Left lung (tissue), 10 donors: ENCODE data around the gene HEXA. TPM values are rescaled to one million over a fixed set of nuclear protein-coding genes. Genes with fewer than 3 reads are reported as not detected.

Source experiments
- ATAC-seq: fragments of 200-7000 bp; cut with Tn5 transposase; one replicate; pipeline ENCODE4 v1.9.1; 2020; ENCODE audit warnings: moderate library complexity
- DNase-seq, 4 donors: peaks; one replicate each; pipeline ENCODE4 v3.0.0-alpha.2; 2013 to 2020
- H3K27ac ChIP-seq, 2 donors: fragments of 200-600 bp; sonication (generic) in 1 of 2; one replicate each; pipeline versions ENCODE4 v1.5.0 to v1.8.0; 2020 to 2021
- H3K27me3 ChIP-seq, 2 donors: fragments of 200-600 bp; sonication (generic) in 1 of 2; one replicate each; pipeline versions ENCODE4 v1.5.0 to v1.8.0; 2020 to 2021
- H3K36me3 ChIP-seq, 2 donors: fragments of 200-600 bp; sonication (generic) in 1 of 2; one replicate each; pipeline versions ENCODE4 v1.5.0 to v1.8.0; 2020 to 2021
- H3K4me1 ChIP-seq, 2 donors: fragments of 200-600 bp; one replicate each; pipeline ENCODE4 v1.8.0; 2021
- H3K4me3 ChIP-seq, 2 donors: fragments of 200-600 bp; sonication (generic) in 1 of 2; one replicate each; pipeline versions ENCODE4 v1.5.0 to v1.8.0; 2020 to 2021; ENCODE audit warnings: mild to moderate bottlenecking in 1 of 2
- H3K9me3 ChIP-seq, 2 donors: fragments of 200-600 bp; sonication (generic) in 1 of 2; one replicate each; pipeline versions ENCODE4 v1.5.0 to v1.8.0; 2020 to 2021
- CTCF ChIP-seq, 2 donors: fragments of 200-600 bp; sonication (generic) in 1 of 2; IDR thresholded peaks; one replicate each; pipeline versions ENCODE4 v1.5.0 to v1.8.0; 2021; ENCODE audit warnings: antibody characterized with exemption in 2 of 2
- intact Hi-C, 2 donors: fragments of 100-400 bp; cut with DNase I; formaldehyde crosslinking; loops; one replicate each; pipeline versions ENCODE4 v1.11.2 to v1.14.2; 2022
- polyA plus RNA-seq, 6 donors: library from polyadenylated mRNA; unstranded; fragments of 120-200 nt; gene quantifications; one replicate each; pipeline ENCODE4 v1.2.1, GENCODE V29; 2013; ENCODE audit not compliant: insufficient read length in 6 of 6
- total RNA-seq, 2 donors: library from RNA; stranded (reverse); fragmentation: NEBNext Ultra II Directional; extraction: Animal tissue kit (Norgen Biotek cat#: 25700); gene quantifications; one replicate each; pipeline ENCODE4 v1.2.1, GENCODE V29; 2021
- donor health status: DM: no; HTN: yes; CAD: no.
- donor health status: DM: no; HTN: no; CAD: no.

HEXA gene
- total and polyA plus RNA-seq, 8 donors, result 74.0 to 193 (median 90.3) TPM

DNA sequence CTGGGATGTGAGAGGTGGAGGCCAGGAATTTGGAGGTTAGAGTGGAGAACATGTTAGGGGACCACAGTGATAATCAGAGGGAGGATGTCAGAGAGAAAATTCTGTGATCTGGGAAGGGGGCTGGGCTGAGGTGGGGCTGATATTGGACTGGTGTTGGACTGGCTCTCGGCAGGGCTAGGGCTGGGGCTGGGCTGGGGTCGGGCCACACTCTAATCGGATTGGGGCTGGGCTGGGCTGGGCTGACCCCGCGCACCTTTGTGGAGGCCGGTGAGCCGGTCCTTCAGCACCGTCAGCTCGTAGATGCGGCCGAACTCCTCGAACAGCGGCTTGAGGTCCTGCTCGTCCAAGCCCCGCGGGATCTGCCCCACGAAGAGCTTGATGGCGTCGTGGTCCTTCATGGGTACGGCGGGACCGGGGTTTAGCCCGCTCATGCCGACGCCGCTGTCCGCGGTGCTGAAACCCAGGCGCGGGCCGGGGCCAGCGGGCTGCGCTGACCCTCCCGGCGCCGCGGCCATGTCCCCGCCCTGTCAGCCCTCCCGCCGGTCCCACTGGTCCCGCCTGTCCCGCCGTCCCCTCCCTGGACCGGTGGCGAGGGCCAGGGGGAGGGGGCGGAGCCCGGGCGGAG, 56.3 kb downstream of the HEXA start:
- H3K4me1 ChIP-seq, result peaks cover 0 to 12% of the 10 kb centered on the region in 2 donors
- H3K9me3 ChIP-seq, result peaks cover 0 to 7% of the 10 kb centered on the region in 2 donors
- TF ChIP-seq CTCF (IDR thresholded peaks at IDR 0.05), result no peak
- no peaks in the 10 kb centered on the region for H3K36me3 ChIP-seq
- no peaks in the 10 kb centered on the region for H3K27me3 ChIP-seq
- DNase-seq (peak; percentile 68 to 95 (median 82)), ATAC-seq (peak; percentile 96)
- no peak overlapping the region for H3K27ac ChIP-seq
- H3K4me3 ChIP-seq, result peak overlapping the region; percentile 35 to 71
- intact Hi-C loops, result no loop called here

DNA sequence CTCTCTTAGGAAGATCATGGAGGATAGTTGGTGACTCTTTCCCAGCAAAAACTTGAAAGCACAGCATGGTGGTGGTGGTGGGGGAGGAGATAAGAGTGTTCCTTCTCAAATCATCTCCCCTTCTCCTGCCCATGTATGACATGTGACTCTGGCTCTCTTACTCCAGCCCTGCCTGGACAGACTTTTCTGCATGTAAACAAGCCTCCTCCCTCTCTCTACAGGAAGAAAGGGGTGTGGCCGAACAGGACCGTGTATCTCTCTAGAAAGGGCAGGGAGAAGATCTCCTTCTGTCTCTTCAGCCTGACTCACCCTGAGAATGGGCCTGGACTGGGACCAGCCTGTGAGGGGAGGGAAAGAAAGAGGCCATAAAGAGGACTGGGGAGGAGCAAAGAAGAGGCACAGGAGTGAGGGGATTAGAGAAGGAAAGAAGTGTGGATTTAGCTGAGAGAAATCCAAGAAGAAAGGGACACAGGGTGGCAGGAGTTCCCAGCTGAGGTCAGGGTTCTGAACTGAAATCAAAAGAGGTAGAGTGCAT, 57.3 kb downstream of the HEXA start:
- no peak overlapping the region for H3K4me3 ChIP-seq
- no peak overlapping the region for H3K27ac ChIP-seq
- no peaks in the 10 kb centered on the region for H3K27me3 ChIP-seq
- TF ChIP-seq CTCF (IDR thresholded peaks at IDR 0.05), result no peak
- ATAC-seq, result no peak
- no peaks in the 10 kb centered on the region for H3K36me3 ChIP-seq
- H3K4me1 ChIP-seq, result peaks cover 0 to 12% of the 10 kb centered on the region in 2 donors
- DNase-seq, result no peak
- intact Hi-C loops, result no loop called here
- peaks cover 0 to under 1% of the 10 kb centered on the region in 2 donors for H3K9me3 ChIP-seq

GRCh38 chr15:72315706-72316370, 60.0 kb downstream of the HEXA start:
- ATAC-seq, result no peak
- intact Hi-C loops, result no loop called here
- Histone ChIP-seq H3K4me3 (no peak overlapping the region), H3K4me1 (peaks cover 0 to 11% of the 10 kb centered on the region in 2 donors), H3K36me3 (no peaks in the 10 kb centered on the region), H3K27me3 (no peaks in the 10 kb centered on the region), H3K9me3 (no peaks in the 10 kb centered on the region), H3K27ac (no peak overlapping the region)
- TF ChIP-seq CTCF (IDR thresholded peaks at IDR 0.05), result no peak
- DNase-seq, result peak in 1 of 4 donors; percentile 16

DNA sequence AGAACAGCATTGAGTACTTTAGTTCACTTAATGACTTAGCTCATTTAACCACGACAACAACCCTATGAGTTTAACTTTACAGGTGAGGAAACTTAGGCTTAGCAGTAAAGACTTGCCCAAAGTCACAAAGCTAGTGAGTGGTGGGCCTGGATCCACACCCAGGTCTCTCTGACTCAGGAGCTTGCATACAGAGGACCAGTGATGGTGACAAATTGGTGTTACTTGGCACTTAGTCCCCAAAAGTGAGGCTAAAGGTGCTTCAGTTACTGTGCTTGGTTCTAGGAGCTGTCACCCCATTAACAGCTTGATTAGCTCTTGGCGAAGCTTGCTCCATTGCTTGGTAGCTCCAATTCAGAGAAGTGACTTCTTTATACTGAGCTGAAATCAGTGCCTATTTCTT, 61.9 kb downstream of the HEXA start:
- DNase-seq (no peak), ATAC-seq (no peak)
- Histone ChIP-seq H3K27me3 (no peaks in the 10 kb centered on the region), H3K36me3 (no peaks in the 10 kb centered on the region), H3K9me3 (no peaks in the 10 kb centered on the region), H3K4me1 (no peaks in the 10 kb centered on the region), H3K27ac (no peak overlapping the region), H3K4me3 (no peak overlapping the region)
- TF ChIP-seq CTCF (IDR thresholded peaks at IDR 0.05), result no peak
- intact Hi-C loops, result no loop called here

DNA sequence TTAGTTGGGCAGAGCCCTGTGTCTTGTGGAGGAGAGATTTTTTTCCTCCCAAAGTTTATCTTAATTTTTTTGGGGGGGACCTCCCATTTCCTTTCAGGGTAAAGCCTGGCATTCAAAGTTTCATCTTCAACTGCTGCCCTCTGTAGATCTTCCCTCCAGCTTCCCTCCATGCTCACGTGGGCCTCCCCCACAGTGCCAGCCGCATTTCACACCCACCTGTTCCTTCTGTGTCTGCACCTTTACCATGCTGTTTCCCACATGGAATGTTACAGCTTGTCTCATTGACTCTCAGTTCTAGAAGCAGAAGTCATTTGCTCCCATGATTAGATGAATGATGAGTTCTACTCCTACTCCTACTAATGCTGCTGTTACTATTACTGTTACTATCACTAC, 62.4 kb downstream of the HEXA start:
- no peak for ATAC-seq

More for the DNA sequence above, 62.4 kb downstream of the HEXA start:
- Histone ChIP-seq H3K4me3 (no peak overlapping the region), H3K27ac (no peak overlapping the region), H3K27me3 (no peaks in the 10 kb centered on the region), H3K4me1 (no peaks in the 10 kb centered on the region), H3K9me3 (no peaks in the 10 kb centered on the region), H3K36me3 (no peaks in the 10 kb centered on the region)
- DNase-seq, result no peak
- TF ChIP-seq CTCF (IDR thresholded peaks at IDR 0.05), result no peak
- intact Hi-C loops, result no loop called here
